Measurements from ENCODE around the gene CLTCL1.

The CLTCL1 gene

GRCh38 chr22:19275919-19276600, 15.5 kb downstream of the CLTCL1 start:
- Histone ChIP-seq H3K4me1 (ENCODE audit: control insufficient read depth, insufficient read depth, low read length, poor library complexity, severe bottlenecking) (no peaks in the 10 kb centered on the region), H3K27me3 (replicated peaks; ENCODE audit: control insufficient read depth, insufficient read depth, low read length, poor library complexity, severe bottlenecking) (no peaks in the 10 kb centered on the region), H3K27ac (ENCODE audit: insufficient read depth, low read length, poor library complexity, severe bottlenecking) (no peak overlapping the region), H3K9me3 (ENCODE audit: control insufficient read depth, low read length) (no peaks in the 10 kb centered on the region), H3K4me3 (ENCODE audit: insufficient read depth, low read depth, low read length, poor library complexity, severe bottlenecking) (no peak overlapping the region), H3K36me3 (ENCODE audit: control insufficient read depth, insufficient read depth, low read length) (no peaks in the 10 kb centered on the region)
- DNase-seq: no peak

- H3K27ac ChIP-seq (ENCODE audit: insufficient read depth, low read length, poor library complexity, severe bottlenecking): no peak overlapping the region
- H3K9me3 ChIP-seq (ENCODE audit: control insufficient read depth, low read length): no peaks in the 10 kb centered on the region
- H3K4me3 ChIP-seq (ENCODE audit: insufficient read depth, low read depth, low read length, poor library complexity, severe bottlenecking): no peak overlapping the region
- H3K4me1 ChIP-seq (ENCODE audit: control insufficient read depth, insufficient read depth, low read length, poor library complexity, severe bottlenecking): no peaks in the 10 kb centered on the region
- no peak for DNase-seq
- H3K36me3 ChIP-seq (ENCODE audit: control insufficient read depth, insufficient read depth, low read length): no peaks in the 10 kb centered on the region
- no peaks in the 10 kb centered on the region for H3K27me3 ChIP-seq (replicated peaks; ENCODE audit: control insufficient read depth, insufficient read depth, low read length, poor library complexity, severe bottlenecking)
Measured at GRCh38 chr22:19275513-19275912, 16.0 kb downstream of the CLTCL1 start.

- Histone ChIP-seq H3K27me3 (replicated peaks; ENCODE audit: control insufficient read depth, insufficient read depth, low read length, poor library complexity, severe bottlenecking) (no peaks in the 10 kb centered on the region), H3K4me3 (ENCODE audit: insufficient read depth, low read depth, low read length, poor library complexity, severe bottlenecking) (no peak overlapping the region), H3K4me1 (ENCODE audit: control insufficient read depth, insufficient read depth, low read length, poor library complexity, severe bottlenecking) (no peaks in the 10 kb centered on the region), H3K27ac (ENCODE audit: insufficient read depth, low read length, poor library complexity, severe bottlenecking) (no peak overlapping the region), H3K36me3 (ENCODE audit: control insufficient read depth, insufficient read depth, low read length) (no peaks in the 10 kb centered on the region), H3K9me3 (ENCODE audit: control insufficient read depth, low read length) (no peaks in the 10 kb centered on the region)
- DNase-seq: no peak
Measured at GRCh38 chr22:19275104-19275503, 16.4 kb downstream of the CLTCL1 start.

- Histone ChIP-seq H3K27me3 (replicated peaks; ENCODE audit: control insufficient read depth, insufficient read depth, low read length, poor library complexity, severe bottlenecking) (no peaks in the 10 kb centered on the region), H3K4me3 (ENCODE audit: insufficient read depth, low read depth, low read length, poor library complexity, severe bottlenecking) (no peak overlapping the region), H3K27ac (ENCODE audit: insufficient read depth, low read length, poor library complexity, severe bottlenecking) (no peak overlapping the region), H3K36me3 (ENCODE audit: control insufficient read depth, insufficient read depth, low read length) (no peaks in the 10 kb centered on the region), H3K4me1 (ENCODE audit: control insufficient read depth, insufficient read depth, low read length, poor library complexity, severe bottlenecking) (no peaks in the 10 kb centered on the region), H3K9me3 (ENCODE audit: control insufficient read depth, low read length) (no peaks in the 10 kb centered on the region)
- DNase-seq: no peak
Measured at GRCh38 chr22:19271856-19272535, 19.5 kb downstream of the CLTCL1 start.

- no peaks in the 10 kb centered on the region for H3K27me3 ChIP-seq (replicated peaks; ENCODE audit: control insufficient read depth, insufficient read depth, low read length, poor library complexity, severe bottlenecking)
- H3K4me3 ChIP-seq (ENCODE audit: insufficient read depth, low read depth, low read length, poor library complexity, severe bottlenecking): no peak overlapping the region
- no peak for DNase-seq
- H3K4me1 ChIP-seq (ENCODE audit: control insufficient read depth, insufficient read depth, low read length, poor library complexity, severe bottlenecking): no peaks in the 10 kb centered on the region
- no peaks in the 10 kb centered on the region for H3K36me3 ChIP-seq (ENCODE audit: control insufficient read depth, insufficient read depth, low read length)
- no peaks in the 10 kb centered on the region for H3K9me3 ChIP-seq (ENCODE audit: control insufficient read depth, low read length)
- H3K27ac ChIP-seq (ENCODE audit: insufficient read depth, low read length, poor library complexity, severe bottlenecking): no peak overlapping the region
Measured at GRCh38 chr22:19271273-19271855, 20.2 kb downstream of the CLTCL1 start.

- H3K27me3 ChIP-seq (replicated peaks; ENCODE audit: control insufficient read depth, insufficient read depth, low read length, poor library complexity, severe bottlenecking): no peaks in the 10 kb centered on the region
- no peaks in the 10 kb centered on the region for H3K4me1 ChIP-seq (ENCODE audit: control insufficient read depth, insufficient read depth, low read length, poor library complexity, severe bottlenecking)
- no peak overlapping the region for H3K4me3 ChIP-seq (ENCODE audit: insufficient read depth, low read depth, low read length, poor library complexity, severe bottlenecking)
- H3K27ac ChIP-seq (ENCODE audit: insufficient read depth, low read length, poor library complexity, severe bottlenecking): no peak overlapping the region
- no peaks in the 10 kb centered on the region for H3K36me3 ChIP-seq (ENCODE audit: control insufficient read depth, insufficient read depth, low read length)
- H3K9me3 ChIP-seq (ENCODE audit: control insufficient read depth, low read length): peaks cover 5% of the 10 kb centered on the region
- no peak for DNase-seq
Measured at GRCh38 chr22:19270873-19271272, 20.6 kb downstream of the CLTCL1 start.

GRCh38 chr22:19266547-19267086, 24.9 kb downstream of the CLTCL1 start:
- Histone ChIP-seq H3K4me3 (ENCODE audit: insufficient read depth, low read depth, low read length, poor library complexity, severe bottlenecking) (no peak overlapping the region), H3K27ac (ENCODE audit: insufficient read depth, low read length, poor library complexity, severe bottlenecking) (no peak overlapping the region), H3K4me1 (ENCODE audit: control insufficient read depth, insufficient read depth, low read length, poor library complexity, severe bottlenecking) (no peaks in the 10 kb centered on the region), H3K27me3 (replicated peaks; ENCODE audit: control insufficient read depth, insufficient read depth, low read length, poor library complexity, severe bottlenecking) (no peaks in the 10 kb centered on the region), H3K36me3 (ENCODE audit: control insufficient read depth, insufficient read depth, low read length) (no peaks in the 10 kb centered on the region), H3K9me3 (ENCODE audit: control insufficient read depth, low read length) (peaks cover 8% of the 10 kb centered on the region)
- DNase-seq: no peak

GRCh38 chr22:19265779-19266178, 25.7 kb downstream of the CLTCL1 start:
- Histone ChIP-seq H3K9me3 (ENCODE audit: control insufficient read depth, low read length) (peaks cover 8% of the 10 kb centered on the region), H3K4me3 (ENCODE audit: insufficient read depth, low read depth, low read length, poor library complexity, severe bottlenecking) (no peak overlapping the region), H3K36me3 (ENCODE audit: control insufficient read depth, insufficient read depth, low read length) (no peaks in the 10 kb centered on the region), H3K27ac (ENCODE audit: insufficient read depth, low read length, poor library complexity, severe bottlenecking) (no peak overlapping the region), H3K27me3 (replicated peaks; ENCODE audit: control insufficient read depth, insufficient read depth, low read length, poor library complexity, severe bottlenecking) (no peaks in the 10 kb centered on the region), H3K4me1 (ENCODE audit: control insufficient read depth, insufficient read depth, low read length, poor library complexity, severe bottlenecking) (no peaks in the 10 kb centered on the region)
- no peak for DNase-seq

- no peak for DNase-seq
- Histone ChIP-seq H3K4me3 (ENCODE audit: insufficient read depth, low read depth, low read length, poor library complexity, severe bottlenecking) (no peak overlapping the region), H3K27me3 (replicated peaks; ENCODE audit: control insufficient read depth, insufficient read depth, low read length, poor library complexity, severe bottlenecking) (no peaks in the 10 kb centered on the region), H3K27ac (ENCODE audit: insufficient read depth, low read length, poor library complexity, severe bottlenecking) (no peak overlapping the region), H3K36me3 (ENCODE audit: control insufficient read depth, insufficient read depth, low read length) (no peaks in the 10 kb centered on the region), H3K4me1 (ENCODE audit: control insufficient read depth, insufficient read depth, low read length, poor library complexity, severe bottlenecking) (peaks cover 7% of the 10 kb centered on the region), H3K9me3 (ENCODE audit: control insufficient read depth, low read length) (peaks cover 3% of the 10 kb centered on the region)
Measured at GRCh38 chr22:19260804-19261203, 30.7 kb downstream of the CLTCL1 start.

- no peaks in the 10 kb centered on the region for H3K27me3 ChIP-seq (replicated peaks; ENCODE audit: control insufficient read depth, insufficient read depth, low read length, poor library complexity, severe bottlenecking)
Measured at GRCh38 chr22:19260194-19260593, 31.3 kb downstream of the CLTCL1 start.

More at GRCh38 chr22:19260194-19260593, 31.3 kb downstream of the CLTCL1 start:
- no peaks in the 10 kb centered on the region for H3K36me3 ChIP-seq (ENCODE audit: control insufficient read depth, insufficient read depth, low read length)
- H3K9me3 ChIP-seq (ENCODE audit: control insufficient read depth, low read length): no peaks in the 10 kb centered on the region
- H3K27ac ChIP-seq (ENCODE audit: insufficient read depth, low read length, poor library complexity, severe bottlenecking): no peak overlapping the region
- no peak overlapping the region for H3K4me3 ChIP-seq (ENCODE audit: insufficient read depth, low read depth, low read length, poor library complexity, severe bottlenecking)
- DNase-seq: no peak
- peaks cover 7% of the 10 kb centered on the region for H3K4me1 ChIP-seq (ENCODE audit: control insufficient read depth, insufficient read depth, low read length, poor library complexity, severe bottlenecking)
